H1 (cell line): ENCODE measurements around the gene ARHGAP32. TPM values are rescaled to one million over a fixed set of nuclear protein-coding genes. Genes with fewer than 3 reads are reported as not detected.

ENCODE experiments used
- CTCF ChIA-PET: fragments of 300-600 bp; sonication (Branson Sonifier 250); formaldehyde crosslinking; loops from one replicate; lab custom pipeline; 2021; ENCODE audit not compliant: partially characterized antibody; lab: Charles Lee
- POLR2A ChIA-PET: fragments of 300-600 bp; sonication (Branson Sonifier 250); formaldehyde crosslinking; loops from one replicate; lab custom pipeline; 2021; ENCODE audit warnings: inconsistent platforms; ENCODE audit not compliant: partially characterized antibody; lab: Charles Lee
- DNase-seq, 2 experiments: peaks; one replicate each; pipeline versions ENCODE4 v3.0.0 to v3.0.0-alpha.2; 2010 to 2022; ENCODE audit warnings: low spot score in 2 of 2, low read depth in 1 of 2, mixed read lengths in 1 of 2
- FAIRE-seq: peaks from 2 replicates; lab custom pipeline; 2011; peaks lifted over from hg19 to GRCh38; lab: Jason Lieb, UNC
- H2AFZ ChIP-seq: 2 replicates; pipeline ENCODE4 v1.8.1; 2012; ENCODE audit warnings: low read length, inconsistent platforms
- H2AK5ac ChIP-seq: 2 replicates; pipeline ENCODE4 v1.6.1; 2013; ENCODE audit warnings: low read depth, low read length
- H2BK120ac ChIP-seq: replicated peaks from 2 replicates; pipeline ENCODE3; 2013; ENCODE audit warnings: low read depth, low read length, inconsistent platforms
- H2BK12ac ChIP-seq: 2 replicates; pipeline ENCODE4 v1.6.1; 2013; ENCODE audit warnings: low read depth, low read length
- H2BK15ac ChIP-seq: 2 replicates; pipeline ENCODE4 v1.6.1; 2013; ENCODE audit warnings: low read length
- H2BK20ac ChIP-seq: 2 replicates; pipeline ENCODE4 v1.6.1; 2013; ENCODE audit warnings: low read length
- H2BK5ac ChIP-seq: 2 replicates; pipeline ENCODE4 v1.6.1; 2013; ENCODE audit warnings: low read depth, low read length
- H3K14ac ChIP-seq: 2 replicates; pipeline ENCODE4 v1.6.1; 2013; ENCODE audit warnings: inconsistent platforms; ENCODE audit not compliant: insufficient read length
- H3K18ac ChIP-seq: 2 replicates; pipeline ENCODE4 v1.6.1; 2013; ENCODE audit warnings: low read length; ENCODE audit errors: extremely low read depth
- H3K23ac ChIP-seq: 2 replicates; pipeline ENCODE4 v1.6.1; 2013; ENCODE audit warnings: inconsistent platforms; ENCODE audit not compliant: insufficient read length
- H3K23me2 ChIP-seq: 2 replicates; pipeline ENCODE4 v1.6.1; 2013; ENCODE audit warnings: low read depth, low read length
- H3K27ac ChIP-seq: 2 replicates; pipeline ENCODE4 v1.6.1; 2011; ENCODE audit warnings: low read depth, low read length, inconsistent platforms
- H3K27me3 ChIP-seq, 4 experiments: replicated peaks in 1 of 4; 1 replicate in 1 of 4; 2 replicates in 3 of 4; pipeline versions ENCODE4 v1.6.1 to v1.8.1; 2011 to 2013; ENCODE audit warnings: low read length in 3 of 4, mild to moderate bottlenecking in 3 of 4, inconsistent platforms in 2 of 4, mixed read lengths in 2 of 4, moderate library complexity in 1 of 4; ENCODE audit not compliant: control insufficient read depth in 3 of 4, insufficient read depth in 3 of 4; ENCODE audit errors: extremely low read depth in 1 of 4
- H3K36me3 ChIP-seq, 4 experiments: 2 replicates each; pipeline versions ENCODE4 v1.6.1 to v1.8.1; 2011 to 2013; ENCODE audit warnings: mild to moderate bottlenecking in 4 of 4, low read length in 3 of 4, moderate library complexity in 2 of 4, control low read depth in 1 of 4, inconsistent platforms in 1 of 4; ENCODE audit not compliant: insufficient read depth in 4 of 4, control insufficient read depth in 2 of 4
- H3K4ac ChIP-seq: replicated peaks from 2 replicates; pipeline ENCODE3; 2013; ENCODE audit warnings: low read length, low read depth, mixed read lengths, inconsistent platforms; ENCODE audit not compliant: insufficient read length
- H3K4me1 ChIP-seq, 4 experiments: replicated peaks in 1 of 4; 1 replicate in 1 of 4; 2 replicates in 3 of 4; pipeline versions ENCODE4 v1.6.1 to v1.8.1; 2011 to 2013; ENCODE audit warnings: low read length in 3 of 4, inconsistent platforms in 2 of 4, mixed read lengths in 1 of 4; ENCODE audit not compliant: insufficient read depth in 4 of 4, control insufficient read depth in 3 of 4
- H3K4me2 ChIP-seq, 2 experiments: 2 replicates each; pipeline versions ENCODE4 v1.6.1 to v1.8.1; 2011 to 2013; ENCODE audit warnings: low read depth in 2 of 2, low read length in 2 of 2, control low read depth in 1 of 2, inconsistent platforms in 1 of 2, mild to moderate bottlenecking in 1 of 2; ENCODE audit not compliant: insufficient read depth in 1 of 2
- H3K4me3 ChIP-seq, 4 experiments: fragments of 200-600, 300-600 bp in 1 of 4; sonication (generic), shearing (Covaris generic), sonication (Bioruptor Twin) in 1 of 4; 2 replicates each; pipeline versions ENCODE4 v1.5.1 to v1.8.1; 2011 to 2016; ENCODE audit warnings: low read length in 4 of 4, low read depth in 3 of 4, control low read depth in 2 of 4, inconsistent platforms in 2 of 4, mild to moderate bottlenecking in 2 of 4, mixed read lengths in 1 of 4, moderate library complexity in 1 of 4; ENCODE audit not compliant: insufficient read depth in 2 of 4; ENCODE audit errors: extremely low read depth in 1 of 4
- H3K56ac ChIP-seq: replicated peaks from 2 replicates; pipeline ENCODE3; 2013; ENCODE audit warnings: low read depth, mild to moderate bottlenecking, mixed read lengths, low read length, inconsistent platforms; ENCODE audit not compliant: insufficient read length
- H3K79me1 ChIP-seq: 2 replicates; pipeline ENCODE4 v1.6.1; 2013; ENCODE audit warnings: low read depth, low read length, control low read depth
- H3K79me2 ChIP-seq, 2 experiments: 2 replicates each; pipeline versions ENCODE4 v1.6.1 to v1.8.1; 2012 to 2013; ENCODE audit warnings: low read length in 2 of 2, mild to moderate bottlenecking in 2 of 2, inconsistent platforms in 1 of 2; ENCODE audit not compliant: insufficient read depth in 2 of 2, control insufficient read depth in 1 of 2
- H3K9ac ChIP-seq, 4 experiments: replicated peaks in 1 of 4; 1 replicate in 1 of 4; 2 replicates in 3 of 4; pipeline versions ENCODE4 v1.6.1 to v1.8.1; 2011 to 2013; ENCODE audit warnings: low read depth in 3 of 4, low read length in 3 of 4, control low read depth in 2 of 4, mild to moderate bottlenecking in 2 of 4, moderate library complexity in 2 of 4, inconsistent platforms in 1 of 4; ENCODE audit errors: extremely low read depth in 1 of 4
- H3K9me3 ChIP-seq, 2 experiments: 2 replicates each; pipeline versions ENCODE4 v1.6.1 to v1.8.1; 2012 to 2013; ENCODE audit warnings: mild to moderate bottlenecking in 2 of 2, moderate library complexity in 2 of 2, control low read depth in 1 of 2, inconsistent platforms in 1 of 2, low read depth in 1 of 2, low read length in 1 of 2, mixed read lengths in 1 of 2; ENCODE audit not compliant: insufficient read depth in 2 of 2
- H4K20me1 ChIP-seq, 2 experiments: replicated peaks in 1 of 2; 2 replicates each; pipeline versions ENCODE3 to v1.8.1; 2011 to 2013; ENCODE audit warnings: inconsistent platforms in 2 of 2, low read length in 2 of 2, mild to moderate bottlenecking in 1 of 2; ENCODE audit not compliant: insufficient read depth in 2 of 2, control insufficient read depth in 1 of 2
- H4K5ac ChIP-seq: 2 replicates; pipeline ENCODE4 v1.6.1; 2013; ENCODE audit warnings: low read length, low read depth, mixed read lengths, inconsistent platforms; ENCODE audit not compliant: insufficient read length
- H4K8ac ChIP-seq: 2 replicates; pipeline ENCODE4 v1.8.0; 2013; ENCODE audit warnings: mild to moderate bottlenecking, moderate library complexity, low read length, inconsistent platforms; ENCODE audit not compliant: insufficient read depth; ENCODE audit errors: extremely low read depth
- H4K91ac ChIP-seq: replicated peaks from 2 replicates; pipeline ENCODE3; 2013; ENCODE audit warnings: low read length, mixed read lengths, inconsistent platforms; ENCODE audit not compliant: insufficient read length
- CBX8 ChIP-seq: fragments of 300-800, 300-1000 bp; sonication (generic); IDR thresholded peaks from 2 replicates; pipeline ENCODE4 v1.7.1; 2016; ENCODE audit warnings: low read depth, low read length, borderline replicate concordance
- CEBPB ChIP-seq: IDR thresholded peaks from 2 replicates; pipeline ENCODE4 v1.6.1; 2012; ENCODE audit warnings: low read depth, low read length
- CTBP2 ChIP-seq: IDR thresholded peaks from 2 replicates; pipeline ENCODE4 v1.7.0; 2011; ENCODE audit warnings: borderline replicate concordance, mild to moderate bottlenecking, moderate library complexity, mixed read lengths, low read length; ENCODE audit not compliant: insufficient read depth, insufficient read length
- EP300 ChIP-seq, 2 experiments: IDR thresholded peaks; 1 replicate in 1 of 2; 2 replicates in 1 of 2; pipeline ENCODE4 v1.6.1; 2011 to 2012; ENCODE audit warnings: low read depth in 2 of 2, low read length in 2 of 2, mild to moderate bottlenecking in 2 of 2, borderline replicate concordance in 1 of 2, inconsistent platforms in 1 of 2, moderate library complexity in 1 of 2
- EZH2 ChIP-seq: fragments of 200-600 bp; sonication (generic); IDR thresholded peaks from 2 replicates; pipeline ENCODE4 v1.7.1; 2012; ENCODE audit warnings: low read depth, mild to moderate bottlenecking, moderate library complexity, low read length, inconsistent platforms; ENCODE audit not compliant: severe bottlenecking
- FOSL1 ChIP-seq: IDR thresholded peaks from 2 replicates; pipeline ENCODE4 v1.6.1; 2011; ENCODE audit warnings: mild to moderate bottlenecking, low read depth, low read length, moderate library complexity; ENCODE audit not compliant: insufficient read depth
- HDAC2 ChIP-seq, 2 experiments: fragments of 300-600 bp in 1 of 2; sonication (generic) in 1 of 2; IDR thresholded peaks; 2 replicates each; pipeline ENCODE4 v1.6.1; 2011 to 2012; ENCODE audit warnings: low read depth in 2 of 2, low read length in 2 of 2, mild to moderate bottlenecking in 2 of 2, moderate library complexity in 2 of 2, borderline replicate concordance in 1 of 2, inconsistent platforms in 1 of 2
- PHF8 ChIP-seq: fragments of 200-600 bp; sonication (generic); conservative IDR thresholded peaks from 2 replicates; pipeline ENCODE4 v1.7.1; 2012; ENCODE audit warnings: low read depth, mild to moderate bottlenecking, inconsistent platforms, low read length, moderate library complexity
- POU5F1 ChIP-seq: IDR thresholded peaks from 2 replicates; pipeline ENCODE4 v1.6.1; 2011; ENCODE audit warnings: low read depth, mild to moderate bottlenecking, low read length, moderate library complexity
- SP4 ChIP-seq: IDR thresholded peaks from 2 replicates; pipeline ENCODE4 v1.6.1; 2012; ENCODE audit warnings: low read length, inconsistent platforms
- TCF12 ChIP-seq: IDR thresholded peaks from 2 replicates; pipeline ENCODE4 v1.6.1; 2011; ENCODE audit warnings: low read depth, mild to moderate bottlenecking, low read length
- ZNF274 ChIP-seq: IDR thresholded peaks from 2 replicates; pipeline ENCODE4 v1.7.0; 2012; ENCODE audit warnings: low read length, borderline replicate concordance; ENCODE audit errors: extremely low read depth
- WGBS, 2 experiments: shearing (Covaris generic) in 1 of 2; methylation state at CpG; one replicate each; pipeline versions ENCODE4 v1.1.6 to v1.1.7; 2013 to 2015; ENCODE audit warnings: low lambda C conversion rate in 2 of 2, mixed read lengths in 2 of 2, inconsistent platforms in 1 of 2, low coverage in 1 of 2, missing lambda C conversion rate in 1 of 2; ENCODE audit not compliant: insufficient replicate concordance in 2 of 2, insufficient coverage in 1 of 2, insufficient read length in 1 of 2; ENCODE audit errors: extremely low coverage in 1 of 2, missing lambda C conversion rate in 1 of 2; 5-methylcytosine and 5-hydroxymethylcytosine counted together
- polyA plus RNA-seq, 7 experiments: library from polyadenylated mRNA; depleted of rRNA in 3 of 7; stranded (reverse) in 5 of 7; unstranded in 2 of 7; fragments of >200 nt in 5 of 7; fragments of 200-250 nt in 2 of 7; gene quantifications; 1 replicate in 5 of 7; 2 replicates in 1 of 7; 4 replicates in 1 of 7; pipeline versions ENCODE4 v1.2.1 to v1.2.3, GENCODE V29; 2011 to 2013; ENCODE audit warnings: missing spikeins in 2 of 7, mixed read lengths in 2 of 7
- total RNA-seq: library from RNA; stranded (reverse); fragmentation: NEBNext Ultra II Directional; extraction: Animal tissue kit (Norgen Biotek cat#: 25700); gene quantifications from 2 replicates; pipeline ENCODE4 v1.2.1, GENCODE V29; 2021

ARHGAP32 gene
- total and polyA plus RNA-seq, 2 of the 8 experiments (the other 6 are each of a cell fraction or from before 2014, with no cell fraction given), result 13.7 to 30.0 TPM

DNA sequence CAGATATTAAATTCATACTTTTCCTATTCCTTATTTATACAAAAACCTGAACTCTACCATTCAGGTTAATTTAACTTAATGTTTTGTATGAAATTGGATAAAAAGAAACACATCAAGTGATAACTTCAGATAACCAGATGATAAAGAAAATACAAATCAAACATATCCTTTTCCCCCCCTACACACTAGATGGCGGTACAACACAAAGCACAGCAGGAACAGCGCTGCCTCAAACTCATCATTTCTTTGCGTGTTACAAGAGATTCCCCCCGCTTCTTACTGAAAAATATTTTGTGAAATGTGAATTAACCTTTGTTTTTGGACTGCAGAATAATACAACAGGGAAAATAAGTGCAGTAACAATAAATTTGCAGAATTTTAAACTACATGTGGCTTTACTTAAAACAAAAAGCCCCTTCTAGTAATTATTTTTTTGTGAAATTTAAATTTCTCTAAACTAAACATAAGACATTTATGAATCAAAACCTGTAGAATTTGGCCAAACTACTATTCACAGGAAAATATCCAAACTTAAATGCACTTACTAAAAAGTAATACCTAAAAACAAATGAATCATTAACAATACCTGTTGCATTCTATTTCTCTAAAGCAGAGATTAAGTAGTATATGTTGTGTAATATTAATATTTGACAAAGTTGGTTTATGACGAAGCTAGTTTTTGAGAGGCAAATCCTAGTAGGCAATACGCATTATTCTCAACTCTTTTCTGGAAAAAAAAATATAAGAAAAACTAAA lies 74.4 kb downstream of the ARHGAP32 start:
- no peak overlapping the region for H2BK12ac ChIP-seq
- no peak overlapping the region for H2BK120ac ChIP-seq
- 43% methylated on average over 6 of the region's 6 CpGs; no CpG with 5 or more reads in 1 of the 2 experiments for whole genome bisulfite sequencing, 2 experiments
- no peak overlapping the region for H2BK15ac ChIP-seq
- no peaks in the 10 kb centered on the region for H3K4me1 ChIP-seq
- FAIRE-seq, result peak; percentile 87
- no peaks in the 10 kb centered on the region for H3K9me3 ChIP-seq
- no peak overlapping the region for H3K27ac ChIP-seq
- CTCF ChIA-PET, result interaction anchor here (0.6 to 2.4 kb wide), 19 partner anchors 15 to 633 kb away, joined by 3 to 42 read pairs (median 3); no protein-coding TSS in a partner anchor
- no peak overlapping the region for H3K14ac ChIP-seq
- 0 out of 8 replicates have a peak, but pooled peaks cover 0 to 2% (median 0%) of the 10 kb centered on the region in 4 experiments for H3K36me3 ChIP-seq
- H2AK5ac ChIP-seq, result no peak overlapping the region
- H2AFZ ChIP-seq, result no peak overlapping the region
- no peak overlapping the region for H3K4ac ChIP-seq
- H3K23ac ChIP-seq, result no peak overlapping the region
- POLR2A ChIA-PET, result no interaction called here
- H4K91ac ChIP-seq, result no peak overlapping the region
- no peak overlapping the region for H3K56ac ChIP-seq
- no peaks in the 10 kb centered on the region for H4K20me1 ChIP-seq
- no peak overlapping the region for H3K4me3 ChIP-seq
- no peak overlapping the region for H2BK5ac ChIP-seq
- no peaks in the 10 kb centered on the region for H3K79me1 ChIP-seq
- no peak overlapping the region for H3K18ac ChIP-seq
- H3K79me2 ChIP-seq, result no peaks in the 10 kb centered on the region
- no peaks in the 10 kb centered on the region for H3K27me3 ChIP-seq
- H2BK20ac ChIP-seq, result no peak overlapping the region
- no peak overlapping the region for H3K4me2 ChIP-seq
- H3K9ac ChIP-seq, result no peak overlapping the region
- no peaks in the 10 kb centered on the region for H3K23me2 ChIP-seq
- DNase-seq, result no peak
- H4K8ac ChIP-seq, result no peak overlapping the region
- H4K5ac ChIP-seq, result no peak overlapping the region
- no peak for TF ChIP-seq CEBPB
- TF ChIP-seq ZNF274, result no peak
- no peak for TF ChIP-seq CBX8
- TF ChIP-seq CTBP2, result no peak
- TF ChIP-seq TCF12, result no peak
- no peak for TF ChIP-seq PHF8
- TF ChIP-seq EZH2, result no peak
- no peak for TF ChIP-seq EP300 (IDR thresholded peaks at IDR 0.05; ENCODE audit: borderline replicate concordance in 1 of 2, low read depth in 2 of 2, low read length in 2 of 2)
- TF ChIP-seq HDAC2 (IDR thresholded peaks at IDR 0.05; ENCODE audit: borderline replicate concordance in 1 of 2, low read depth in 2 of 2, low read length in 2 of 2), result no peak
- no peak for TF ChIP-seq POU5F1
- TF ChIP-seq SP4, result no peak
- no peak for TF ChIP-seq FOSL1
